Transverse colon (tissue), 4 donors: ENCODE measurements around the gene GSG1L.

Experiments
- EP300 ChIP-seq: sonication (generic); formaldehyde crosslinking; IDR thresholded peaks from one replicate; pipeline ENCODE4 v1.6.1; 2017; ENCODE audit warnings: antibody characterized with exemption, low read depth
- POLR2A ChIP-seq: fragments of 450-650 bp; IDR thresholded peaks from one replicate; pipeline ENCODE4 v1.6.1; 2016; ENCODE audit warnings: antibody characterized with exemption, mild to moderate bottlenecking, moderate library complexity
- POLR2AphosphoS5 ChIP-seq, 3 donors: sonication (generic); formaldehyde crosslinking; IDR thresholded peaks; one replicate each; pipeline ENCODE4 v1.6.1; 2016; ENCODE audit warnings: antibody characterized with exemption in 3 of 3
- TF ChIP-seq, protein P1 (sequence below), 5 experiments: fragments of 200-600 bp in 3 of 5; fragments of 450-650 bp in 2 of 5; sonication (generic) in 3 of 5; IDR thresholded peaks; 1 replicate in 2 of 5; 2 replicates in 3 of 5; pipeline ENCODE4 v1.5.1; 2016 to 2017; ENCODE audit warnings: antibody characterized with exemption in 5 of 5, inconsistent platforms in 3 of 5, mild to moderate bottlenecking in 2 of 5, moderate library complexity in 1 of 5

DNA sequence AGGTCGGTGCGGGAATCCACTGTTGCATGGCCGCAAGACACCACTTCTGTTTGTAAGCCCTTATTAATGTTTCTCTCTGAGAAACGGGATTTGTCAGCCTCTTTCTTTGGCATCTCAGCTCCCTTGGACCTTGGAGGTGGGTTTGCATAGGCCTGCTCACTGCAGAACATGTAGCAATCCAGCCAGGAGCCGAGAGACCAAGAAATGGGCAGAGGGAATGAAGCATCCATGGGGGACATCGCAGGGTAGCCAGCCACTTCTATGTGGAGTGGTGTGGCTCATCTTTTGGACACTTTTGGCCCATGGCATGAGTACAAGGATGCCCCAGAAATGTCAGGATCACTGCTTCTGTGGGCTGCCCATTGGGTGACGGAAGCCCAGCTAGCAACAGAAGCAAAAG, 79.4 kb downstream of the GSG1L start:
- TF ChIP-seq POLR2A, result no peak
- TF ChIP-seq POLR2AphosphoS5 (IDR thresholded peaks at IDR 0.05), result no peak
- TF ChIP-seq, protein P1, sequence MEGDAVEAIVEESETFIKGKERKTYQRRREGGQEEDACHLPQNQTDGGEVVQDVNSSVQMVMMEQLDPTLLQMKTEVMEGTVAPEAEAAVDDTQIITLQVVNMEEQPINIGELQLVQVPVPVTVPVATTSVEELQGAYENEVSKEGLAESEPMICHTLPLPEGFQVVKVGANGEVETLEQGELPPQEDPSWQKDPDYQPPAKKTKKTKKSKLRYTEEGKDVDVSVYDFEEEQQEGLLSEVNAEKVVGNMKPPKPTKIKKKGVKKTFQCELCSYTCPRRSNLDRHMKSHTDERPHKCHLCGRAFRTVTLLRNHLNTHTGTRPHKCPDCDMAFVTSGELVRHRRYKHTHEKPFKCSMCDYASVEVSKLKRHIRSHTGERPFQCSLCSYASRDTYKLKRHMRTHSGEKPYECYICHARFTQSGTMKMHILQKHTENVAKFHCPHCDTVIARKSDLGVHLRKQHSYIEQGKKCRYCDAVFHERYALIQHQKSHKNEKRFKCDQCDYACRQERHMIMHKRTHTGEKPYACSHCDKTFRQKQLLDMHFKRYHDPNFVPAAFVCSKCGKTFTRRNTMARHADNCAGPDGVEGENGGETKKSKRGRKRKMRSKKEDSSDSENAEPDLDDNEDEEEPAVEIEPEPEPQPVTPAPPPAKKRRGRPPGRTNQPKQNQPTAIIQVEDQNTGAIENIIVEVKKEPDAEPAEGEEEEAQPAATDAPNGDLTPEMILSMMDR (IDR thresholded peaks at IDR 0.05), result no peak
- TF ChIP-seq EP300, result no peak
